Endothelial cell of hepatic sinusoid (primary cell): ENCODE results near the gene GVQW3.

Source experiments
- in situ Hi-C: cut with HindIII; loops from 2 replicates; pipeline ENCODE4 v1.10.0; 2017; ENCODE audit warnings: low sequenced_read_pairs

GVQW3 gene

GRCh38 chr11:76443268-76443980, 62.3 kb downstream of the GVQW3 start:
- in situ Hi-C loops, result loop anchor here (10.0 kb wide), 1 partner anchor 59 kb away; the partner anchor contains the start of genes GVQW3 and THAP12

GRCh38 chr11:76444065-76444383, 62.9 kb downstream of the GVQW3 start:
- in situ Hi-C loops, result loop anchor here (10.0 kb wide), 1 partner anchor 59 kb away; the partner anchor contains the start of genes GVQW3 and THAP12

- in situ Hi-C loops, result loop anchor here (10.0 kb wide), 1 partner anchor 60 kb away; the partner anchor contains the start of genes GVQW3 and THAP12
Measured at GRCh38 chr11:76444384-76445120, 63.4 kb downstream of the GVQW3 start, which contains the start of gene EMSY. EMSY (plus strand) TSS chr11:76445018; CDS start chr11:76446939, 1,921 bp downstream.

GRCh38 chr11:76445121-76446084, 64.3 kb downstream of the GVQW3 start:
- in situ Hi-C loops, result loop anchor here (10.0 kb wide), 1 partner anchor 61 kb away; the partner anchor contains the start of genes GVQW3 and THAP12

GRCh38 chr11:76448506-76448905, 67.4 kb downstream of the GVQW3 start:
- in situ Hi-C loops, result loop anchor here (10.0 kb wide), 1 partner anchor 64 kb away; the partner anchor contains the start of genes GVQW3 and THAP12

GRCh38 chr11:76453248-76453647, 72.1 kb downstream of the GVQW3 start:
- in situ Hi-C loops, result no loop called here

- in situ Hi-C loops, result no loop called here
Measured at GRCh38 chr11:76455331-76455730, 74.2 kb downstream of the GVQW3 start.

- in situ Hi-C loops, result no loop called here
Measured at GRCh38 chr11:76455931-76456330, 74.8 kb downstream of the GVQW3 start.

GRCh38 chr11:76456571-76456970, 75.4 kb downstream of the GVQW3 start:
- in situ Hi-C loops, result no loop called here
